Kidney capillary endothelial cell (primary cell): ENCODE data around the gene CD300E.

Source experiments
- DNase-seq: peaks from one replicate; pipeline ENCODE4 v3.0.0-alpha.2; 2018; ENCODE audit warnings: low spot score

The CD300E gene

DNA sequence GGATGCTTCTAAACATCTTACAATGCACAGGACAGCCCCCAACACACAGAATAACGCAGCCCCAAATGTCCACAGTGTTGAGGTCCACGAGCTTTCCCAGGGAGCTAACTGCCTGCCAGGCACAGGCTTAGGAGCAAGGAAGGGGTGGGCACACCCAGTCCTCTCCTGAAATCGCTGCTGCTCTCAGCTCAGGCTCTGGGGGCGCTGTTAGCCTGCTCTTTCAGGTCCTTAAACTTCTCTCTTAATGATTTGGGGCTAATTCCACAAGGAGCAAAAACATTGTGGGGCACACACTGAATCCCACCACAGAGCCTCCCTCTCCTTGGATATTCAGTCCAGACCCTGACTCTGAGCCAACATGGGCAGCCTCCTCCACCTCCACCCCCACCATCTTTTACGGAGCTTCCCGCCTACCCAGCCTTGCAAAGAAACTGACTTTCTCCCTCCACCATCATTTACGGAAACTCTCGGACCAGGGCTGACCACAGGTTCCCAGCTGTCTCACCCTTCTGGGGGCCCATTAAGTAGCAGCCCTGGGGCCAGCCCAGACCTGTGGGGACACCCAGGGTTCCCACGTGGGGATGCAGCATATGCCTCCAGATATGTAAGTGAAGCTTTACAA lies 57.3 kb downstream of the CD300E start:
- DNase-seq = no peak

DNA sequence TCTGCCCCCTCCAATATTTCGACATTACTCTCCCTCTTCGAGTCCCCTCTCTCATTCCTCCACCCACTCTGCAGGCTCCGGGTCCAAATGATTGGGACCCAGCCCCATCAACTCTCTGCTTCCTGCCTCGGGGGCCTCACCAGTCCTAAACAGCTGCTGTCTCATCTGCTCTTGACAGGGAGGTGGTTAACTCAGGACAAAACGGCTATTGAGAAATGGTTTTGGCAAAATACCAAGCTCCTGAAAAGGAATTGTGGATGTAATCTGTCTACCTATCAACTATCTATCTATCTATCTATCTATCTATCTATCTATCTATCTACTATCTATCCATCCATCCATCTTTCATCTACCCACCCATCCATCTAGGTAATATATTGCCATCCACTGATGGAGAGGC lies 58.4 kb downstream of the CD300E start:
- no peak for DNase-seq

DNA sequence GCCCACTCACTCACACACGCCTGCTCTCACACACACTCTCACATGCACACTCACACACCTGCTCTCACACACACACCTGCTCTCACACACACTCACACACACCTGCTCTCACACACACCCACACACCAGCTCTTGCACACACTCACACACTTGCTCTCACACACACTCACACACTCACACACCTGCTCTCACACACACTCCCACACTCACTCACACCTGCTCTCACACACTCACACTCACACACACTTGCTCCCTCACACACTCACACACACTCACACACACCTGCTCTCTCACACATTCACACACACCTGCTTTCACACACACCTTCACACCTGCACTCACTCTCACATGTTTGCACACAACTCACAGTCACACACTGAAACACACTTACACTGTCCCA lies 60.2 kb downstream of the CD300E start:
- DNase-seq = no peak

DNA sequence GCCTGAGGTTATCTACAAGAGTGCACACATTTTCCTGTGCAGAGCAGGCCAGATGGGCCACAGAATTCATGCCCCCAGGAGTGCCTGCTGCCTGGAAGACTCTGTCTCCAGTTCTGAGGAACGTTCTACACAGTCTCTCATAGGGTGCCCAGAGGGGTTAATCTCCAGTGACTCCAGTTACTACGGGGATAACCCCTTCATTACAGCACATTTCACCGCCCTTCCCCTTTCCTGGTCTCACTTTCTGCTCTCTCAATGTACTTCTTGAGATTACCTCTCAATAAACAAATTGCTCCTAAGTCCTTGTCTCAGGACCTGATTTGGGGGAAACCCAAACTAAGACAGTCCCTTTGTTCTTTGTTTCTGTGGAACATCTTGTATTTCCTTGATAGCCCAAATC lies 62.0 kb downstream of the CD300E start:
- no peak for DNase-seq
